SK-N-SH treated with all-trans-retinoic acid at 6 μM for 48 hours (cell line): ENCODE measurements around the gene FHOD3.

Experiments
- BACH2 ChIP-seq: fragments of 250-450 bp; sonication (Bioruptor Pico); IDR thresholded peaks from 2 replicates; pipeline ENCODE4 v1.9.0; 2021; ENCODE audit warnings: mild to moderate bottlenecking, borderline replicate concordance
- CREB5 ChIP-seq: fragments of 250-450 bp; sonication (Bioruptor Pico); IDR thresholded peaks from 2 replicates; pipeline ENCODE4 v1.5.1; 2020; ENCODE audit warnings: low read depth, mild to moderate bottlenecking, moderate library complexity
- CSRNP3 ChIP-seq: fragments of 250-450 bp; sonication (Bioruptor Pico); IDR thresholded peaks from 2 replicates; pipeline ENCODE4 v1.5.1; 2021; ENCODE audit warnings: mild to moderate bottlenecking, moderate library complexity
- PATZ1 ChIP-seq: fragments of 250-450 bp; sonication (Bioruptor Pico); IDR thresholded peaks from 2 replicates; pipeline ENCODE4 v1.8.0; 2020; ENCODE audit warnings: mild to moderate bottlenecking, moderate library complexity, borderline replicate concordance
- ZFP30 ChIP-seq: fragments of 450-650 bp; formaldehyde crosslinking; IDR thresholded peaks from 2 replicates; pipeline ENCODE4 v1.5.0; 2022; ENCODE audit warnings: mild to moderate bottlenecking, moderate library complexity

GRCh38 chr18:36436387-36436786, 138.9 kb downstream of the FHOD3 start:
- TF ChIP-seq CREB5 (CRISPR knock-in tag) (no peak), CSRNP3 (CRISPR knock-in tag) (no peak), BACH2 (CRISPR knock-in tag) (no peak), PATZ1 (CRISPR knock-in tag) (no peak), ZFP30 (CRISPR knock-in tag) (no peak)
